ENCODE data around the gene NMRK2. TPM values are rescaled to one million over a fixed set of nuclear protein-coding genes. Genes with fewer than 3 reads are reported as not detected.
"Not testable (repeated sequence)": the region's sequence is repeated elsewhere in the genome, so short reads cannot be mapped to it uniquely, and the experiment has no call there.

The NMRK2 gene
- total RNA-seq, 1 experiment from 2014 or later, result 61.9 TPM

DNA sequence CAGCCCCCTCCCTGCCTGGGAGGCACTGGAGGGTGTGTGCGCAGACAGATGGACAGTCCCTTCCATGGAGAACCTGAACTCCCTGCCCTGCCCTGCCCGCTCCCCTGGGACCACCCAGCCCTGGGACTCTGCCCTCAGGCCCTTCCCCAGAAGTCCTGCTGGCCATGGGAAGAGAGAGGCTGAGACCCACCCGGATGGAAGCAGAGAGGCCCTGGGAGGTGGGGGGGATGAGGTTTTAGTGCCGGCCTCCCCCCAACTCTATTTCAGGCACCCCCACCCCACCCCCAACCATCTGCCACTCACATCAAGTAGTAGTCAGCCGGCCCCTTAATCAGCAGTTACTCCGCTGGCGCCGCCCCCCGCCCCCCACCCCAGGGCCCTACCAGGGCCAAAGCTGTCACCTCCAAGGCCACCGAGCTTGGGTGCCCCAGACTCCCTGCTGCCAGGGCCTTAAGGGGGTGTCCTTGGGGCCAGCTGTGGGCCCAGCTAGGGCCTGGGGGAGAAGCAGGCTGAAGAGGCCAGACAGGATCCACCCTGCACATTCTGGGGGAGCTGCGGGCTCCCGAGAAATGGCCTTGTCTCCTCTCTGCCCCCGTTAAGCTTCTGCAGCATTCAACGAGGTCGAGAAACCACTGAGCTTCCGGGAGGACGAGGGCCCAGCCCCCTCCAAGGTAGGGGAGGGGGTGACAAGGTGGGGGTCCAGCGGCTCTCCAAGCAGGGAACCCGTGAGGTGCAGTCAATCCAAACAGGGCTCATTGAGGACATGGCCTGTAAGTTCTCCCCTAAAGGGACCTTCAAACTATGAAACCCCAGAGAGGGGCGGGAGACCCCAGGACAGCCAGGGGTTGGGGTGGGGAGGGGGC lies 17.4 kb downstream of the NMRK2 start:
- POLR2A ChIA-PET, result interaction anchor here (0.6 to 2.7 kb wide), 2 partner anchors 17 to 18 kb away, joined by 3 to 11 read pairs; partner anchors contain the start of gene NMRK2
- Mint-ChIP-seq H3K4me3 (no peak overlapping the region), H3K27me3 (ENCODE audit: low read depth) (no peaks in the 10 kb centered on the region), H3K27ac (no peak overlapping the region), H3K36me3 (no peaks in the 10 kb centered on the region), H3K4me1 (peaks cover 8% of the 10 kb centered on the region), H3K9me3 (no peaks in the 10 kb centered on the region)
- ATAC-seq (no peak), DNase-seq (ENCODE audit: low spot score) (no peak)
- TF ChIP-seq GTF2I (CRISPR knock-in tag; conservative IDR thresholded peaks at IDR 0.05), result no peak
- TF ChIP-seq SOX15 (CRISPR knock-in tag; IDR thresholded peaks at IDR 0.05), result no peak
- TF ChIP-seq ZNF423 (CRISPR knock-in tag; IDR thresholded peaks at IDR 0.05), result no peak
- no peak for TF ChIP-seq KAT7 (CRISPR knock-in tag; IDR thresholded peaks at IDR 0.05; ENCODE audit: borderline replicate concordance)
- no peak for TF ChIP-seq ZNF317 (CRISPR knock-in tag; IDR thresholded peaks at IDR 0.05; ENCODE audit: borderline replicate concordance, low read depth)
- no peak for TF ChIP-seq SMAD4 (CRISPR knock-in tag; IDR thresholded peaks at IDR 0.05)
- no peak for TF ChIP-seq OVOL2 (CRISPR knock-in tag; IDR thresholded peaks at IDR 0.05; ENCODE audit: borderline replicate concordance)
- TF ChIP-seq FOXP4 (CRISPR knock-in tag; IDR thresholded peaks at IDR 0.05), result no peak
- TF ChIP-seq ZNF219 (CRISPR knock-in tag; IDR thresholded peaks at IDR 0.05; ENCODE audit: borderline replicate concordance), result no peak
- TF ChIP-seq GRHL2 (CRISPR knock-in tag; IDR thresholded peaks at IDR 0.05; ENCODE audit: insufficient replicate concordance, severe bottlenecking), result no peak
- CTCF ChIA-PET, result interaction anchor here (1.5 to 2.0 kb wide), 2 partner anchors 37 to 69 kb away, joined by 4 to 9 read pairs; no protein-coding TSS in a partner anchor

GRCh38 chr19:3950871-3951861 lies 18.3 kb downstream of the NMRK2 start:
- Mint-ChIP-seq H3K27ac (no peak overlapping the region), H3K4me3 (no peak overlapping the region), H3K4me1 (peaks cover 8% of the 10 kb centered on the region), H3K9me3 (no peaks in the 10 kb centered on the region), H3K36me3 (no peaks in the 10 kb centered on the region), H3K27me3 (ENCODE audit: low read depth) (no peaks in the 10 kb centered on the region)
- TF ChIP-seq NFYB (CRISPR knock-in tag; conservative IDR thresholded peaks at IDR 0.05; ENCODE audit: low read depth), result no peak
- TF ChIP-seq ESRRA (CRISPR knock-in tag; IDR thresholded peaks at IDR 0.05; ENCODE audit: borderline replicate concordance), result no peak
- TF ChIP-seq ZNF396 (CRISPR knock-in tag; IDR thresholded peaks at IDR 0.05; ENCODE audit: borderline replicate concordance), result no peak
- TF ChIP-seq, protein P1, sequence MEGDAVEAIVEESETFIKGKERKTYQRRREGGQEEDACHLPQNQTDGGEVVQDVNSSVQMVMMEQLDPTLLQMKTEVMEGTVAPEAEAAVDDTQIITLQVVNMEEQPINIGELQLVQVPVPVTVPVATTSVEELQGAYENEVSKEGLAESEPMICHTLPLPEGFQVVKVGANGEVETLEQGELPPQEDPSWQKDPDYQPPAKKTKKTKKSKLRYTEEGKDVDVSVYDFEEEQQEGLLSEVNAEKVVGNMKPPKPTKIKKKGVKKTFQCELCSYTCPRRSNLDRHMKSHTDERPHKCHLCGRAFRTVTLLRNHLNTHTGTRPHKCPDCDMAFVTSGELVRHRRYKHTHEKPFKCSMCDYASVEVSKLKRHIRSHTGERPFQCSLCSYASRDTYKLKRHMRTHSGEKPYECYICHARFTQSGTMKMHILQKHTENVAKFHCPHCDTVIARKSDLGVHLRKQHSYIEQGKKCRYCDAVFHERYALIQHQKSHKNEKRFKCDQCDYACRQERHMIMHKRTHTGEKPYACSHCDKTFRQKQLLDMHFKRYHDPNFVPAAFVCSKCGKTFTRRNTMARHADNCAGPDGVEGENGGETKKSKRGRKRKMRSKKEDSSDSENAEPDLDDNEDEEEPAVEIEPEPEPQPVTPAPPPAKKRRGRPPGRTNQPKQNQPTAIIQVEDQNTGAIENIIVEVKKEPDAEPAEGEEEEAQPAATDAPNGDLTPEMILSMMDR (IDR thresholded peaks at IDR 0.05), result no peak
- peak; percentile 50; the same call in 1 of the 2 replicates for TF ChIP-seq ZNF263 (CRISPR knock-in tag; IDR thresholded peaks at IDR 0.05; ENCODE audit: low read depth)
- ChIA-PET POLR2A (interaction anchor here (0.6 to 2.7 kb wide), 2 partner anchors 17 to 69 kb away, joined by 3 to 11 read pairs; no protein-coding TSS in a partner anchor), CTCF (interaction anchor here (1.5 to 2.0 kb wide), 2 partner anchors 37 to 70 kb away, joined by 4 to 9 read pairs; no protein-coding TSS in a partner anchor)
- ATAC-seq (peak; percentile 40), DNase-seq (ENCODE audit: low spot score) (no peak)

GRCh38 chr19:3952755-3953276 lies 19.9 kb downstream of the NMRK2 start:
- ATAC-seq, result not testable (repeated sequence)

More at GRCh38 chr19:3952755-3953276, 19.9 kb downstream of the NMRK2 start:
- DNase-seq (ENCODE audit: low spot score); H3K4me1 Mint-ChIP-seq; H3K27ac Mint-ChIP-seq; H3K27me3 Mint-ChIP-seq (ENCODE audit: low read depth); H3K4me3 Mint-ChIP-seq; H3K9me3 Mint-ChIP-seq; H3K36me3 Mint-ChIP-seq: not testable (repeated sequence)
- POLR2A ChIA-PET, result interaction anchor here (1.3 kb wide), 1 partner anchor 20 kb away, joined by 5 read pairs; the partner anchor contains the start of gene NMRK2
- CTCF ChIA-PET, result interaction anchor here (0.6 kb wide), 1 partner anchor 12 kb away, joined by 3 read pairs; no protein-coding TSS in a partner anchor
